ENCODE data around the gene ZNHIT2.

ZNHIT2 gene

DNA sequence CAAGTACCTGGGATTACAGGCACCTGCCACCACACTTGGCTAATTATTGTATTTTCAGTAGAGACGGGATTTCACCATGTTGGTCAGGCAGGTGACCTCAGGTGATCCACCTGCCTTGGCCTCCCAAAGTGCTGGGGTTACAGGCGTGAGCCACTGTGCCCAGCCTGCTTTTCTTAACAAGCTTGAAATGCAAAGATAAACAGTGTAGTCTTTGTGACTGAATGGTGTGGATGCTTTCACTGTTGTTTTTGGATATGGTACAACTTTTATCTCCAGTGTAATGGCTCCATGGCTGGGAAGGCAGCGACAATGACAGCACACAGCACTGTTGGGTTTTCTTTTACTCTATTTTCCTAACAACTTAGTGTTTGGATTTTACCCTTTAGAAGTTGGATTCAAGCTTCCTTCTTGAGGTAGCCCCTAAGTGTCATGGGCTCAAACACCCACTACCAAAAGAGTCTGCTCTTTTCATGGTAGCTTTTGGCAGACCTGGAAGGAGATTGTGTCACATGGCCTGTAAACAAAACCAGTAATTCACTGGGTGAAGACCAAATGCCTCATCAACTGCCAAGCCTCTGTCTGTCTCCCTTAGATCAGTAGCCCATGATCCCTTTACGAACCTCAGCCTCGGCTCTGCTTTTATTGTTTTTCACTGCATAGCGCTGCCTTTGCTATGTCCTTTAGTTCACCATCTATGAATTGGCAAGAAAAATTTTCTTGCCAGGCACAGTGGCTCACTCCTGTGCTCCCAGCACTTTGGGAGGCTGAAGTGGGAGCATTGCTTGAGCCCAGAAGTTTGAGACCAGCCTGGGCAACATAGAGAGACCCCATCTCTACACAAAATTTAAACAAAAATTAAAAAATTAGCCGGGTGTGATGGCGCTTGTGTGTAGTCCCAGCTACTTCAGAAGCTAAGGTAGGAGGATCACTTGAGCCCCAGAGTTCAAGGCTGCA is 15.1 kb downstream of the ZNHIT2 start:
- DNase-seq = peak; percentile 76

DNA sequence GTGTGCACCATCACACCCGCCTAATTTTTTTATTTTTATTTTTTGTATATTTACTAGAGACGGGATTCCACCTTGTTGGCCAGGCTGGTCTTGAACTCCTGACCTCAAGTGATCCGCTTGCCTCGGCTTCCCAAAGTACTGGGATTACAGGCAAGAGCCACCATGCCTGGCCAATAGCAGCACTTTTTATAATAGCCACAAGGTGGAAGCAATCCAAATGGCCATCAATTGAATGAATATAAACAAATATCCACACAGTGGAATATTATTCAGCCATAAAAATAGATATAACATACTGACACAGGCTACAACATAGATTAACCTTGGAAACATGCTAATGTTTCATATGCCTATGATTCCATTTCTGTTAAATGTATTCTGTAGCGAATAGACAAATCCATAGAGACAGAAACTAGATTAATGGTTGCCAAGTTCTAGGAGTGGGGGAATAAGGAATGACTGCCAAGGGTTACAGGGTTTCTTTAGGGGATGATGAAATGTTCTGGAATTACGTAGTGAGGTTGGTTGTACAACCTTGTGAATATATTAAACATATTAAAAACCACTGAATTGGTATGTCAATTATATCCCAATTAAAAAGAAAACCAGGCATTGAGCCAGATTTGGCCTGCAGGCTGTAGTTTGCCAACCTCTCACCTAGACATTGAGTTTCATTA is 16.7 kb downstream of the ZNHIT2 start:
- DNase-seq = no peak

DNA sequence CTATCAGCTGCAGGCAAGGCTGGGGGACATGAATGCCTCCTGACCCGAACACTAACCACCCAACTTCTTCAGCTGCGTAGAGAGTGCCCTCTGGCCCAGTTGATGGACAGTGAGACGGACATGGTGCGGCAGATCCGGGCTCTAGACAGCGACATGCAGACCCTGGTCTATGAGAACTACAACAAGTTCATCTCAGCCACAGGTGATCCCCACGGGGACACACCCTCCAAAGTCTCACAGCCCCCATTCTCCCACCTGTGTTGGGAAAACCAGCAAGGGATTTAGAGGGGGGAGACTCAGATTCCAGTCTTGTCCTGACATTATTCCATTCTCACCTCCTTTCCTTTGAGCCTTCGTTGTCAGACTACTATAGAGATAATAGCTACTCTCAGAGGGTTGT is 20.6 kb downstream of the ZNHIT2 start:
- no peak for DNase-seq

DNA sequence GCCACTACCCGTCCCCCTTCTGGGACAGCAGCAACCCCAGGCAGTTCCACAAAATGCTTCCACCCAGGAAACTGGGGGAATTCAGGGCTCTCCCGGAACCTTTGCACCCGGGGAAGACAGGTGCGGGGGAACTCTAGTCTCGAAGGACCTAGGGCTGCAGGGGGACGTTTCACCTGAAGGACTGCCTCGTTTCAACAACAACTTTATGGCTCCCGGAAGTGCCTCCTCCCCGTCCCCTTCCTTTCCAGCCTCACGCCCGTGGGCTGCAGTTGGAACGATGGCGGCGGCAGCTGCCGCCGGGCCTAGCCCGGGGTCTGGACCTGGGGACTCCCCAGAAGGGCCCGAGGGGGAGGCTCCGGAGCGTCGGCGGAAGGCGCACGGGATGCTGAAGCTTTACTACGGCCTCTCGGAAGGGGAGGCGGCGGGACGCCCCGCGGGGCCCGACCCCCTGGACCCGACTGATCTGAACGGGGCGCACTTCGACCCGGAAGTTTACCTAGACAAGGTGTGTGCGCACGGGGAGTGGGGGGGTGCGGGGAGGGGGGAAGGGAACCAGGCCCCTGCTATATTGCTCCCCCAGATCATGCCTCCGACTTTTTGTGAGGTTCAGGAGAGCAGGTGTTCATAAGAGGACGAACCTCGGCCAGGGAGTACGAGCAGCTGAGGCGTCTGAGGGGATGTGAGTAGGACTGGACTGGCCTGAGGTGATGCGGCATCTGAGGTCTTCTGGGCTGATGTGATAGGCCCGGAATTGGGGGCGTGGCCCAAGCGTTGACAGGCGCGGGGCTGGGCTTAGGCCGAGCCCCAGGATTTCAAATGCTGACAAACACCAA is 21.3 kb downstream of the ZNHIT2 start, which contains the start of gene VPS51:
Gene VPS51 (plus strand): TSS at position 241 of the 833 bp plus-strand sequence. CDS start 37 bp downstream, at position 278.
- peak; percentile 93 for DNase-seq

DNA sequence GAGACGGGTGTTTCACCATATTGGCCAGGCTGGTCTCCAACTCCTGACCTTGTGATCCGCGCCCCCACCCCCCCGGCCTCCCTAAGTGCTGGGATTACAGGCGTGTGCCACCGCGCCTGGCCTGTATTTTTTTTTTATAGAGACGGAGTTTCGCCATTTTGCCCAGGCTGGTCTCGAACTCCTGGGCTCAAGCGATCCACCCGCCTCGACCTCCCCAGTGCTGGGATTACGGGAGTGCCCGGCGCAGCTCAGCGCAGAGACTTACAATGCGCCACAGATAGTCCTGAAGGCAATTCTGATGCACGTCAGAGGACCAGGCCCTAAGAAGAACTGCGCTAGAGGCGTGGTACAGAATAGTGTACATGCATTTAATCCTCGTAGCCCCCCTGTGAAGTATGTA is 22.1 kb downstream of the ZNHIT2 start:
- DNase-seq = no peak

DNA sequence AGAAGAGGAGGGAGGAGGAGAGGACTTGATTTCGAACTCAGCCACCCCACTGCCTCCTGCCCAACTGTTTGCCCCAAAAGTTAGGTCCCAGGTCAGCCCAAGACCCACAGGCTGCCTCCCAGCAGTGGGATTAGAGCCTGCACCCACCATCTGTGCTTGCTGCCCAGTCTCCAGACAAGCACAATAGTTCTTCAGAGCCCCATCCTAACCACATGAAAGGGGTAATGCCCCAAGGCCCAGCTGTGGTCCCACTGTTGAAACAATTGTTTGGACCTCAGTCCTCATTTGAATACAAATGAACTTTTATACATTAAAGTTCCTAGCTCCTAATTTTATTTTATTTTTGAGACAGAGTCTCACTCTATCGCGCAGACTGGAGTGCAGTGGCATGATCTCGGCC is 26.9 kb downstream of the ZNHIT2 start:
- DNase-seq = no peak

DNA sequence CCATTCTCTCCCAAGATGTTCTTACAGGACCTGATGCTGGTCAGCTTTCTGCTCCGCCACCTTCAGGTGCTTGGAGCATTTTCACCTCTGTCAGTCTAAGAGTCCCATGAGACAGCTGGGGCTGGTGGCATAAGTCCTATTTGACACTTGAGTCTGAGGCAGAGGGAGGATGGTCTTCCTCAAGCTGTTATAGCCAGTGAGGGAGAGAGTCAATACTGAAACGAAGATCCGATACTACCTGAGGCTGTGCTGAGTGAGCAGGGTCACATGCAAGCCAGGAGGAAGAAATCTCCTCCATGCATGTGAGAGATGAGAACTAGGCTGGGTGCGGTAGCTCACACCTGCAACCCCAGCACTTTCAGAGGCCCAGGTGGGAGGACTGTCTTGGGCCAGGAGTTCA is 27.9 kb downstream of the ZNHIT2 start:
- DNase-seq = no peak

DNA sequence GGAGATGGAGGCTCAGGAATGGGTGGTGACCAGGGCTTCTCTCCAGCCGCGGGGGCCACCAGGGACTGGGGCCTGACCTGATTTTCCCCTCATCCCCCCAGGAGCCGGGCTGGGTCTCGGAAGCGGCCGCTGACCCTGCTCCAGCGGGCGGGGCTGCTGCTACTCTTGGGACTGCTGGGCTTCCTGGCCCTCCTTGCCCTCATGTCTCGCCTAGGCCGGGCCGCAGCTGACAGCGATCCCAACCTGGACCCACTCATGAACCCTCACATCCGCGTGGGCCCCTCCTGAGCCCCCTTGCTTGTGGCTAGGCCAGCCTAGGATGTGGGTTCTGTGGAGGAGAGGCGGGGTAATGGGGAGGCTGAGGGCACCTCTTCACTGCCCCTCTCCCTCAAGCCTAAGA is 29.7 kb downstream of the ZNHIT2 start:
- DNase-seq = no peak

DNA sequence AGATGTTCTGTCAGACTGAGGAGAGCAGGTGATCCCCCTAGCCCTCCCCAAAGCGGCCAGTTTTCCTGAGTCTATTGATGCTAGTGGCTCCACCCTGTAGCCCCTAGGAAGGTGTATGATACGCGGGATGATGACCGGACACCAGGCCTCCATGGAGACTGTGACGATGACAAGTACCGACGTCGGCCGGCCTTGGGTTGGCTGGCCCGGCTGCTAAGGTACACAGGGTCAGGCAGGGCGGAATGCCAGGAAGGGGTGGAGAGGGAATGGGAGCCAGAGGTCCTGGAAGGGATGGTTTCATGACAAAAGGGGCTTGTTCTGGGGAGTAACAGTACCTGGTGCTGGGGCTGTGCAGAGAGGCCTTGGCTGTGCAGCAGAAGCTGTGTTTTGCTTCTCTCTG is 30.3 kb downstream of the ZNHIT2 start:
- DNase-seq = no peak

DNA sequence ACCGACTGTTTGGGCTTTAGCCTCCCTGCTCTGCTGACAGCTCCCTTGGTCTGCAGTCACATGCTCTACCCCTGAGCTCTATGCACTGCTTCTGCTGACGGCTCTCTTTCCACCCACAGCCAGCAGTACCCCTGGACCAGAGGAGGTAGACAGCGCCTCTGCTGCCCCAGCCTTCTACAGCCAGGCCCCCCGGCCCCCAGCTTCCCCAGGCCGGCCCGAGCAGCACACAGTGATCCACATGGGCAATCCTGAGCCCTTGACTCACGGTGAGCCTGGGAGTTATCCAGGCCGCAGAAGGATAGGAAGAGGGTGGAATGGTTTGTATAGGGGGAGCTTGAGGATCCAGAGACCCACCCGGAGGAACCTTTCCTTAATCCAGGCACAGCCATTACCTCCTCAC is 30.7 kb downstream of the ZNHIT2 start:
- DNase-seq = no peak

DNA sequence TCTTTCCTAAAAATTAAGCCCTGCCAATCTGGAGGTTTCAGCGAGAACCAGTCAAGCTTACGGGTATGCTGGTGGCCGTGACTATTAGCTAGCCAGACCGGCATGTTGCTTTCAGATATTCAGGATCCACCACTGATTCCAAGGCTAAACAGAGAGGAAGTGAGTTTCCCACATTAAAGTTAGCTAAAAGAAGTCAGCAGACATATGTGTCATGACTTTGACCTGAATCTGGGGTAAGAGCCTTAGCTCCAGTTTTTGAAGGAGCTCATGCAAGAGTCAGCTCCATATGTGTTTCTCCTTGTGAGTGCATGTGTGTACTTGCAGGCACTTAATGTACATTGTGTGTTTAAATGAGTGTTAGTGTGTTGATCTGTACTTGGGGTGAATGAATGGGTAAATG is 32.1 kb downstream of the ZNHIT2 start:
- no peak for DNase-seq

DNA sequence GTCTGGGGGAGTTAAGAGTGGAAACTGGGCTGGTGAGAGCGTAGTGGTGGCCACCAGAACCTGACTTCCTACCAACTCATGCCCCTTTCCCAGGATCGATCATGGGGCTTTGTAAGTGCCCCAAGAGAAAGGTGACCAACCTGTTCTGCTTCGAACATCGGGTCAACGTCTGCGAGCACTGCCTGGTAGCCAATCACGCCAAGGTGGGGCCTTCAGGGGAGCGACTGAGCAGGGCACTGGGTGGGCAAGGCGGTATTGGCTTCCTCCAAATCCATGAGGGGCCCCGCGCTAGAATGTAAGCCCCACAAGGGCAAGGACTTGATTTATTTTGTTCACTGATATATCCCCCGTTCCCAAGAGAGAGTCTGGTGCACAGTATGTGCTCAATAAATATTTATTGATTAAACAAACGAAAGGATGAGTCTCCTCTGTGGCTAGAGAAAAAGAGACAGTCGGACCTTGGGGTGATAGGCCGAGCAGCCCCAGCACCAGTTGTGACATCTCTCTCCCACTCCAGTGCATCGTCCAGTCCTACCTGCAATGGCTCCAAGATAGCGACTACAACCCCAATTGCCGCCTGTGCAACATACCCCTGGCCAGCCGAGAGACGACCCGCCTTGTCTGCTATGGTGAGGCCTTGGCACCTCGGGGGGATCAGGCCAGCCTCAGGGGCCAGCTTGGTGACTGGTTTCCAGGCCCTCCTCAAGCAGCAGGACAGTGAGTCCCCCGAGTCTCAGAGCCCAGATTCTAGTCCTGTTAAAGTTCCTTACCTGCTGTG is 32.7 kb downstream of the ZNHIT2 start:
- DNase-seq = no peak

DNA sequence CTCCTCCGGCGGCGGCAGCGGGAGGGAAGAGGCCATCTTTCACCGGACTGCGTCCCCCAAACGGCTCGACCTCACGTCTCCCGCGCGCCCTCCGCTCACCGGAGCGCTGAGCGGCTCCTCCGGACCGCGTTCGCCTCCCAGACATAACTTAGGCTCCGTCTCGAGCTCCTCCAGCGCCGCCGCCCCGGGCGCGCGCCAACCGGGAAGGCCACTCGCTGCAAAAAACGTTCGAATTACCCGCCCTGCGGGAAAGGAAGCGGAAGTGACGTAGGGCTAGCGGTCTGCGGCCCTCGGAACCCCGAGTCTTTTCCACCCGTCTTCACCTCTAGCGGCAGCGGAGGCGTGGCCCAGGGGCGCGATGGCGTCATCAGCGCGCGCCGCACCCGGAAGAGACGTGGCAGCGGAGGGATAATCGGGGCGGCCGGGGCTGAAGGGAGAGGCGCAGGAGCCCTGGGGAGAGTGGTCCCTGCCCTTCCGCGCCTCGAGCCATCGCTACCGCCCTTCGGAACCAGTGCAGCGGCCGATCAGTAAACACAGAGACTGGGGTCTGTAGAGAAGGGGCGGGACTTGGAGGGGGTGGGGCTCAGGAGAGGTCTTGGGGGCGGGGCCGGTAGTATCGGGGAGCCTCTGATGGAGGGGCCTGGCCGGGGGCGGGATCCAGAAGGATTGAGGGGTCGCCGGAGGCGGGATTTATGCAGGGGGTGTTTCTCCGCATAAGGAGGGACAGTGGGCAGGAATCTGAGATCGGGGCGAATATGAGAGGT is 33.5 kb downstream of the ZNHIT2 start, which contains the start of the genes CDCA5 and ZFPL1:
Gene CDCA5 (minus strand): TSS at position 207 of the 764 bp plus-strand sequence. CDS start 62 bp downstream, at position 145.
Gene ZFPL1 (plus strand): TSS at position 389 of the 764 bp plus-strand sequence. CDS start 477 bp downstream, outside the sequence.
- DNase-seq = peak; percentile 96

DNA sequence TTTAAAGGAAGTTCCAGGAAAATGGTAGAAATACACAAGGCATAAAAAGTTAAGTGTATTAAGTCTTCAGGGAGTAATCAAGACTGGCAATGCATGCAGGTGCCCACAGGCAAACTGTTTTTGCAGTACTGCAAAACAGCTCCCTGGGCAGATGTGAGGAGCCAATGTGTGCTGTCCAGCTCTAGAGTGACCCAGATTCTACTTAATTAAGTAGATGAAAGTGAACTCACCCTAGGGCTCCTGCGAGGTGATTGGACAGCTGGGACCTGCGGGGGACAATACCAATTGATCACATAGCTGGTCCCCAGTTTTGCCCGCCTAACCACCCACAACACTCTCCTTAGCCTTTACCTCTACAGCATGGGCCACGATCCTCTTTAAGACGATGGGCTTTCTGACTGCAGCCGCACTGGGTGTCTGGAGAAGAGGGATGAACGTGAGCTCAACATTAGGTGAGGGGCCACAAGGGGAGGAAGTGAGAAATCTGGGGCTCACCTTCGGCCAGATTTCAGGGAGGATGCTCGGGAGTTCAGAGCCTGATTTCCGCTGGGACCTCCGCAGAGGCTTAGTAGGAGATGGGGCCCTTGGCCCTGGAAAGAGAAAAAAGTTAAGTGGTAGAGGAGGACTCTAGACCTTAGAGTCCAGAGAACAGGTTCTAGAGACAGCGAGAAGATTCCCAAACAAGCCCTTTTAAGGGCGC is 34.2 kb downstream of the ZNHIT2 start:
- DNase-seq = no peak

DNA sequence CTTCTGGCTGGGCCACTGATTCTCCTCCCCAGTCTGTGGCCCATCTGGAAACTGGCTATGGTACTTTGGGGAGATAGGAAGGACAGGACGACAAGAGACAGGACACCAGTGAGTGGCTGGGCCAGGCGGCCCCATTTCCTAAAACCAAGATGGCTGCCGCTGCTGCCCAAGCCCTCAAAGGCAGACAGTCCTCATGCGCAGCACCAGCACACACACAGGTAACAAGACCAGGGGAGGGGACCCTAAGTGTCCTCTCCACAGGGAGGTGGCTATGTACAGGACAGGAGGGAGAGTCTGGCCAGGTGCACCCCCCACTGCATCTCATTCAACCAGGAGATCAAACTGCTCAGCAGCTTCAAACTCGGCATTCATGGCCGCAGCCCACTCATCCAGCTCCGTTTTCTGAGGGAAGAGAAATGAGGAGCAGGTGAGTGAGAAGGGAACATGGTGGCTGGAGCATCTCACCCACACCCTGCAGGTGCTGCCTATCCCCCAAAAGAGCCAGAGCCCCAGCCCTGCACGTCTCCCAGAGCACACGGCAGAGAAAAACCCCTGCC is 38.6 kb downstream of the ZNHIT2 start:
- no peak for DNase-seq

DNA sequence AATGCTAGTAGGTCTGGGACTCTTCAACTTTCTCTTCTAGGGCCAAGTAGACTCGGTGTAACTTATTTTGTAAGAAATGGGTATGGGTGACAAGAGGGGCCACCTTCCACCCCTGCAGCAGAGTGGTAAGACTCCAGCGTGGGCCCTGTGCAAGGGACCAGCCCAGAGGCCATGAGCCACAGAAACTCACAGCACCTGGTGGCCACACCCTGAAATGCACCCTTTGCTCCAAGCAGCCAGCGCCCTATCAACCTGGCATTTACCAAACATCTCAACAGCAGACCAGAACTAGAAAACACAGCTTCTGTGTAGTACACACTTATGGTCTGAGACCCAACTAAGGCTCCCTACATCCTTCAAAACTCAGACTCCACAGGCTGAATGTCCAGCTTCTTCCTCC is 39.4 kb downstream of the ZNHIT2 start:
- no peak for DNase-seq

DNA sequence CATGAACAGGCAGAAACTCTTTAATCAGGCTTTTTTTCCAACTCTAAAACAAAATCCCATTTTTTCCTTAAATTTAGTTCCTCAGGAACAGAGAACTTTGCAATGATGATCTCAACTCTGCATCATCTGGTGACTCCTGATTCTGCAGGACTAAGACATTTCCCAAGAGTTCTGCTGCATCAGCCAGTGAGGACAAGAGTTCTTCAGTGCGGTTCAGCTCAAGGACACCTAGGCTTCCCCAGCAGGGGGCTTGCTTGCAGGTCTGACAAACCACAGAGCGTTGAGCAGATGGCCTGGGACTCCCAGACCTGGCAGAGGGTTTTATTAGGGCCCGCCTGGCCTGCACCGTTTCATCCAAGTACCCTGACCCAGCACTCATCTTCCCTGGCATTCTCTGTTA is 40.0 kb downstream of the ZNHIT2 start:
- no peak for DNase-seq

DNA sequence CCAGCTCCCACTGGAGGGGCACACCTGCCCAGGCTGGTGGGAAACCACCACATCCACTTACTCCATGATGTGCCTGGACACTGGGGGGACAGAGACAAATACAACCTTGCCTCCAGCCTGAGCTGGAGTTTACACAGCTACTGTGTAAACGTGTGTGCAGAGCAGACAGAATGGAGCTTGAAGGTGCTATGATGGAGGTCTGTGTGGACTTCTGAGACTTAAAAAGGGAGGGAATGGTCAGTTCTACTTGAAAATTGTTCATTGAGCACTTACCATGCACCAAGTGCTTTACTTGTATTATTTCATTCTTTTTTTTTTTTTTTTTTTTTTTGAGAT is 44.9 kb downstream of the ZNHIT2 start:
- DNase-seq = no peak

DNA sequence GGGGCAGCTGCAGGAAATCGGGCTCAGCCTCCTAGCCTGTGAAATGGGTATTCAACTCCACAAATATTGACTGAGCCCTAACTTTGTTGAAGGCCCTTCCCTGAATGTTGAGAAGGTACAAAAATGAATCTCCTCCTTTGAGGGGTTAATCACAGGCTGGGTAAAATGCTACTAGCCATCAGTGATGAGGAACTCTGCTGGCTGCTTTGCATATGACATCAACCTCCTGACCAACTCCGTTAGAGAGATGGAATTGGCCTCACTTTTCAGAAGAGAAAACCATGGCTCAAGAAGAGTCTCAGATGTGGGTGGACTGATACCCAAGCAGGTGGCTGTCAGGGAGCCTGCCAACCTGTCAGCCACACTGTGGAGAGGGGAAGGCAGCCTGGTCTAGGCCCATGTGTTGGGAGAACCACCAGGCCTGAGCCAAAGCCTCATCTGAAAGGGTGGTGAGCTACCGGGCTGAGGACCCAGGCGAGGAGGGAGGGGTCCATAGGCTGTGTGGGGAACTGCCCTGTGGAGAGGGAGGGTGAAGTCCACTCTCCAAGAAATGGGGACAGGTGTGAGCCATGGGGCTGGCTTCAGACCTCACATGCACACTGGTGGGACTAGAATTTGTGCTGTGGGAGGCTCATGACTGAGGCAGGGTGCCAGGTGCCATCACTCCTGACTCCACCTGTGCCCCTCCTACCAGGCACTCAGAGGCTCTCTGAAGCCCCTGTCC is 45.4 kb downstream of the ZNHIT2 start:
- DNase-seq = no peak

DNA sequence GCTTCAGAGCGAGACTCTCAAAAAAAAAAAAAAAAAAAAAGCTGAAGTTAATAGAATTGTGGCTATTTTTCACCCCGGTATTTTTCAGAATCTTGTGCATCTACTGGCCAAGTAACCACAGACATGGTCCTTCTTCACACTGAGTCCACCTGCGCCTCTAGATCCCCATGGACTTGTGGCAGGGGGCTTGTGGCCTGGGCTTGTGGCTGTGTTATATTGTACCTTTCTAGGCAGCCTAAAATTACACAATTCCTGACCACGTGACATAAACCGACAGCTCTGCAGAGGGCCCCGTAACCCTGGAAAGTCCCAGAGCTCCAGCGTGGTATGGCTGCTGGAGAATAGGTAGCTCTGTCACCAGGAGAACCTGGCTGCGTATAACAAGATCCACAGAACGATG is 48.3 kb downstream of the ZNHIT2 start:
- DNase-seq = no peak

Measured in NCI-H774 (cell line).